GM12878 (cell line): Measurements from ENCODE around the gene MAPKAPK2.

Experiments used
- BACH1 ChIP-seq: fragments of 450-650 bp; IDR thresholded peaks from 2 replicates; pipeline ENCODE4 v1.6.1; 2017; ENCODE audit warnings: mild to moderate bottlenecking, borderline replicate concordance
- TF ChIP-seq, protein P1 (sequence below): fragments of 450-650 bp; IDR thresholded peaks from 2 replicates; pipeline ENCODE4 v1.6.1; 2018; ENCODE audit warnings: borderline replicate concordance, mild to moderate bottlenecking; ENCODE audit not compliant: partially characterized antibody

DNA sequence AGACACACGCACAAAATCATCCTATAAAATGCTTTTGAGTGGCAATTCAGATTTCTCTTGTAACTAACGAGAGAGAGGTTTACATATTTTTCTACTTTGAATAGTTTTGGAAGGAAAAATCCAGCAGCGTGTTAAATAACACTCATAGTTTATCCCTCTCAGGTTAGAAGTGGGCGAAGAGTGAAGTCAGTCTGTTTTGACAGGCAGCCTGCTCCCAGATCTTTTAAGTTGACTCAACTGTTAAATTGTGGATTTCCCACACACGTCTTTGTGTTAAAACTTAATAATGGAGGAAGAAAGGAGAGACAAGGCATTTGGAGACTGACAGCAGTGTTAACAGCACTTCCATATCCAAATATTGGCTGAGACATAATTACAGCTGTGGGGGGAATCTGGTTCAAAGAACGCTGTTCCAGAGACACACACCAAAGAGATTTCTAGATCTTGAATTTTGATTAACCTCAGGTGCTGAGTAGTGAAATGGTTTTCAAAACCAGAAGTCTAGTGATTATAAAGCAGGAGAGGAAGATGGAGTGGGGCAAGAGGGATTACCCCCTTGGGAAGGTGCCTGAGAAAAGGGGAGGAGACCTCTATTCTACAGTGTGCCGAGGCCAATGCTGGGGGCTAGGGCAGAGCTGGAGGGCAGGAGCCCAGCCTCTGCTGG lies 2.7 kb downstream of the MAPKAPK2 start:
- TF ChIP-seq BACH1, result no peak
- TF ChIP-seq, protein P1, sequence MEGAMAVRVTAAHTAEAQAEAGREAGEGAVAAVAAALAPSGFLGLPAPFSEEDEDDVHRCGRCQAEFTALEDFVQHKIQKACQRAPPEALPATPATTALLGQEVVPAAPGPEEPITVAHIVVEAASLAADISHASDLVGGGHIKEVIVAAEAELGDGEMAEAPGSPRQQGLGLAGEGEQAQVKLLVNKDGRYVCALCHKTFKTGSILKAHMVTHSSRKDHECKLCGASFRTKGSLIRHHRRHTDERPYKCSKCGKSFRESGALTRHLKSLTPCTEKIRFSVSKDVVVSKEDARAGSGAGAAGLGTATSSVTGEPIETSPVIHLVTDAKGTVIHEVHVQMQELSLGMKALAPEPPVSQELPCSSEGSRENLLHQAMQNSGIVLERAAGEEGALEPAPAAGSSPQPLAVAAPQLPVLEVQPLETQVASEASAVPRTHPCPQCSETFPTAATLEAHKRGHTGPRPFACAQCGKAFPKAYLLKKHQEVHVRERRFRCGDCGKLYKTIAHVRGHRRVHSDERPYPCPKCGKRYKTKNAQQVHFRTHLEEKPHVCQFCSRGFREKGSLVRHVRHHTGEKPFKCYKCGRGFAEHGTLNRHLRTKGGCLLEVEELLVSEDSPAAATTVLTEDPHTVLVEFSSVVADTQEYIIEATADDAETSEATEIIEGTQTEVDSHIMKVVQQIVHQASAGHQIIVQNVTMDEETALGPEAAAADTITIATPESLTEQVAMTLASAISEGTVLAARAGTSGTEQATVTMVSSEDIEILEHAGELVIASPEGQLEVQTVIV, result no peak
